Epithelial cell of esophagus (primary cell): ENCODE data around the gene POLD3.

Experiments
- DNase-seq: peaks from one replicate; pipeline ENCODE4 v3.0.0; 2010; ENCODE audit warnings: low read depth
- H3K4me3 ChIP-seq: 2 replicates; pipeline ENCODE4 v1.5.1; 2011; ENCODE audit warnings: mild to moderate bottlenecking, low read length, control low read depth
- TF ChIP-seq, protein P1 (sequence below): IDR thresholded peaks from 2 replicates; pipeline ENCODE4 v1.5.1; 2011; ENCODE audit warnings: low read depth, mild to moderate bottlenecking, low read length, control low read depth, inconsistent platforms; ENCODE audit not compliant: insufficient read depth; ENCODE audit errors: missing control alignments

The POLD3 gene

DNA sequence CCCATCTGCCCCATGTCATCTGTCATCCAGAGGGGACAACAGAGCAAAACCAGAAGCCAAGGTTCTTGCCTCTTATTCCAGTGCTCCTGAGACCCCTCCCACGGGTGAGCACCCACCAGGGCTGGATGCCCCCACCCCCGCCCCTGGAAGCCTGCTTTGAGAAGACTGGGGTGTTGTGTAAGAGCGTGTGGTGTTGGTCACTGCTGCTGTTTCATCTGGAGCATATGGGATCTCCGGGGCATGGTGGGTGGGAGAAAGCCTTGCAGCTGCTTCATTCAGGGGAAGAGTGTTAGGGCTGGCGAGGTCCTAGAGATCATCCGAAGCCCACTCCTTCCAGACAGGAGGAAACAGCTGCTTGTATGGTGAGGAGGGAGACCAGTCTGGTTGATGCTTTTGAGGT, 84.7 kb downstream of the POLD3 start:
- no peak overlapping the region for H3K4me3 ChIP-seq
- TF ChIP-seq, protein P1, sequence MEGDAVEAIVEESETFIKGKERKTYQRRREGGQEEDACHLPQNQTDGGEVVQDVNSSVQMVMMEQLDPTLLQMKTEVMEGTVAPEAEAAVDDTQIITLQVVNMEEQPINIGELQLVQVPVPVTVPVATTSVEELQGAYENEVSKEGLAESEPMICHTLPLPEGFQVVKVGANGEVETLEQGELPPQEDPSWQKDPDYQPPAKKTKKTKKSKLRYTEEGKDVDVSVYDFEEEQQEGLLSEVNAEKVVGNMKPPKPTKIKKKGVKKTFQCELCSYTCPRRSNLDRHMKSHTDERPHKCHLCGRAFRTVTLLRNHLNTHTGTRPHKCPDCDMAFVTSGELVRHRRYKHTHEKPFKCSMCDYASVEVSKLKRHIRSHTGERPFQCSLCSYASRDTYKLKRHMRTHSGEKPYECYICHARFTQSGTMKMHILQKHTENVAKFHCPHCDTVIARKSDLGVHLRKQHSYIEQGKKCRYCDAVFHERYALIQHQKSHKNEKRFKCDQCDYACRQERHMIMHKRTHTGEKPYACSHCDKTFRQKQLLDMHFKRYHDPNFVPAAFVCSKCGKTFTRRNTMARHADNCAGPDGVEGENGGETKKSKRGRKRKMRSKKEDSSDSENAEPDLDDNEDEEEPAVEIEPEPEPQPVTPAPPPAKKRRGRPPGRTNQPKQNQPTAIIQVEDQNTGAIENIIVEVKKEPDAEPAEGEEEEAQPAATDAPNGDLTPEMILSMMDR: no peak
- no peak for DNase-seq

- H3K4me3 ChIP-seq: no peak overlapping the region
- TF ChIP-seq, protein P1: no peak
- no peak for DNase-seq
Measured at GRCh38 chr11:74678041-74678440, 85.7 kb downstream of the POLD3 start.

DNA sequence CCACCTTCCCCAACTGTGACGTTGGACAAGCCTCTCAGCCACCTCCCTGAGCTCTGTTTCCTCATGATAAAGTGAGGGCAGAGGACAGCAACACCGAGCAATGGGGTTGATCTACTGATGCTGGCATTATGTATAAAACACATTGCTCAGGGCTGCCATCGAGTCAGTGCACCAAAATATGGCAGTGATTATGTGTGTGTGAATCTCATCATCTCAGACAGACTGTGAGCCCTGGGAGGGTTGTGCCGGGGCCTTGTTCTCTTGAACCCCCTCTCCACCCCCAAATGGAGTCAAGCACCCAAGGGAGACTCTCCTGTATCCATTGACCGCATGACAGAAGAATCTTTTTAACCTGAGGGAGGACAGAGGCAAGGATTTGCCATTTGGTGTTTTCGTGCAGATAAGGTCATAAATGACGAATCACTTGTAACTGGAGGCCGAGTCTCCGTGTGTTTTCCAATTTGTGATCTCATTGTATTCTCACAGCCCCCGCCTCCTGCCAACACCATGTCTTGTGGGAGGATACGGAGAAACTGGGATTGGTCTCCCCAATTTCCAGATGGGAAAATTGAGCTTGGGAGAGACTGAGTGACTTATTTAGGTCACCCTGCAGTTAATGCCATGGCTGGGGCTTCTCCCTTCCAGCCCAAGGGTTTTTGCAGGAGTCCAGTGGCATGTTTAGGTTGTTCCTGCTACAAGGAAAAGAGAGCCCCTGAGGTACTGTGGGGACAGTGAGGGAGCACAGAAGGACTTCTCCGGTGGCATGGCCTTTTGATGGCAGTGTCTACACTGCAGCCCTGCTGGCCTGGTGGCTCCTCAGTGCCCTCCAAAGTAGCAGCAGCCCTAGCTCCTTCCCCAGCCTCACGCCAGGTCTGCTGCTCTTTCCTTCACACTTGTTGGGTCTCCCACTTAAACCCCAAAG, 86.5 kb downstream of the POLD3 start:
- no peak overlapping the region for H3K4me3 ChIP-seq
- TF ChIP-seq, protein P1: no peak
- DNase-seq: no peak

GRCh38 chr11:74679513-74679865, 87.1 kb downstream of the POLD3 start:
- H3K4me3 ChIP-seq: no peak overlapping the region
- TF ChIP-seq, protein P1: no peak
- no peak for DNase-seq

GRCh38 chr11:74680035-74680671, 87.8 kb downstream of the POLD3 start:
- TF ChIP-seq, protein P1: no peak
- no peak for DNase-seq
- H3K4me3 ChIP-seq: no peak overlapping the region

DNA sequence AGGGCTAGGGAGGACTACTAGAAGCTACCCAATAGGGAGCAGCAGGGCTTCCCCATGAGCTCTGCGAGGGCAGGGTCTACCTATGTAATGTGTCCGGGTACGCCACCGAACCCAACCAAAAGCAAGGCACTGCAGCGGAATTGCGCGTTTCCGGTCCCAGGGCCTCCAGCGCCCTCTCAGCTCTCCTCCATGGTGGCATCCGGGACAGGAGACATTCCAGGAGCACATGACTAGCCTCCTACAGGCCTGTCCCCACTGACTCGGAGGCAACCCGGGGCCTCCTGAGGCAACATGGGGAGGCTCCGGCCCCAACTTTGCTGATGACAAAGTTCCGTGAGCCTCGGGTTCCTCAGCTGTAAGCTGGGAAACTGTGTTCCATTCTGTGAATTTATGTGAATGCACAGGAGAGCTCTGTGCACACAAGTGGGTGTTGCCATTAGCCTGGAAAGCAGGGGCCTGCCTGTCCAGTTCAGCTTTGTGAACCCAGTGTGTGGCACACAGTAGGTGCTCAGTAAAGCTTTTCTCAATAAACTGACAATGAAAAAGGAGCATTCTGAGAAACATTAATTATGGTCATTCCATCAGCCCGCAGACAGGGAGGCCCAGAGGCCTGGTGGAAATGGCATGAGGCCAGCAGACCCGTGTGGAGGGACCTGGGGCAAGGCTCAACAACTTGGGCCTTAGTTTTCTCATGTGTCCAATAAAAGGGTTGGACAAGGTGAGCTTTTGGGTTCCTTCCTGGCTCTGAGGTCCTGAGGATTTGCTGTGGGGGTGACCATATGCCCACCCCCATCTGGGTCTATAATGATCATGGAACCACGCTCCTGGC, 88.5 kb downstream of the POLD3 start:
- no peak overlapping the region for H3K4me3 ChIP-seq
- no peak for DNase-seq
- TF ChIP-seq, protein P1: no peak
